Panc1 (cell line): Measurements from ENCODE around the gene MAP6. TPM values are rescaled to one million over a fixed set of nuclear protein-coding genes. Genes with fewer than 3 reads are reported as not detected.

ENCODE experiments used
- ATAC-seq: fragments of 200-7000 bp; cut with Tn5 transposase; 2 replicates; pipeline ENCODE4 v1.9.1; 2020; ENCODE audit warnings: mild to moderate bottlenecking, moderate library complexity
- BruUV-seq: library from RNA; stranded (reverse); fragments of 400-500 nt; replicated peaks from 2 replicates; lab custom pipeline; 2021; lab: Mats Ljungman, UMichigan
- CTCF ChIA-PET: fragments of 300-600 bp; sonication (Branson Sonifier 250); formaldehyde crosslinking; loops from one replicate; lab custom pipeline; 2022; ENCODE audit warnings: antibody characterized with exemption; lab: Charles Lee
- POLR2A ChIA-PET: fragments of 300-600 bp; sonication (Branson Sonifier 250); formaldehyde crosslinking; loops from one replicate; lab custom pipeline; 2022; ENCODE audit warnings: antibody characterized with exemption; lab: Charles Lee
- DNase-seq: peaks from one replicate; pipeline ENCODE4 v3.0.0-alpha.2; 2010; ENCODE audit warnings: low read depth, low spot score
- H3K27ac ChIP-seq: 2 replicates; pipeline ENCODE4 v1.5.1; 2011; ENCODE audit warnings: mild to moderate bottlenecking, low read length, inconsistent platforms
- H3K27me3 ChIP-seq: fragments of 200-500 bp; sonication (Bioruptor generic); 2 replicates; pipeline ENCODE4 v1.6.0; 2014; ENCODE audit warnings: low read length, inconsistent platforms; ENCODE audit not compliant: control insufficient read depth, insufficient read depth
- H3K36me3 ChIP-seq: fragments of 200-500 bp; sonication (Bioruptor generic); 2 replicates; pipeline ENCODE4 v1.5.1; 2014; ENCODE audit warnings: inconsistent platforms, mild to moderate bottlenecking, low read length, moderate library complexity; ENCODE audit not compliant: control insufficient read depth, insufficient read depth
- H3K4me1 ChIP-seq: 2 replicates; pipeline ENCODE4 v1.5.1; 2011; ENCODE audit warnings: inconsistent platforms, mild to moderate bottlenecking, low read length, moderate library complexity; ENCODE audit not compliant: control insufficient read depth, insufficient read depth
- H3K4me3 ChIP-seq, 2 experiments: 2 replicates each; pipeline ENCODE4 v1.5.1; 2011 to 2012; ENCODE audit warnings: low read depth in 2 of 2, low read length in 2 of 2, mild to moderate bottlenecking in 2 of 2, inconsistent platforms in 1 of 2, moderate library complexity in 1 of 2
- H3K9me3 ChIP-seq: fragments of 200-500 bp; sonication (Bioruptor generic); 2 replicates; pipeline ENCODE4 v1.5.1; 2014; ENCODE audit warnings: low read depth, mild to moderate bottlenecking, inconsistent platforms, low read length, moderate library complexity; ENCODE audit not compliant: control insufficient read depth, insufficient read depth
- POLR2AphosphoS5 ChIP-seq: IDR thresholded peaks from 2 replicates; pipeline ENCODE4 v1.6.1; 2012; ENCODE audit warnings: mild to moderate bottlenecking, low read depth, low read length, moderate library complexity
- REST ChIP-seq, 2 experiments: IDR thresholded peaks; 2 replicates each; pipeline ENCODE4 v1.6.1; 2011 to 2012; ENCODE audit warnings: low read depth in 2 of 2, control low read depth in 1 of 2, low read length in 1 of 2, mild to moderate bottlenecking in 1 of 2, moderate library complexity in 1 of 2; ENCODE audit not compliant: insufficient read depth in 1 of 2
- SIN3A ChIP-seq: IDR thresholded peaks from 2 replicates; pipeline ENCODE4 v1.6.1; 2012; ENCODE audit warnings: low read depth, mild to moderate bottlenecking, low read length, moderate library complexity, borderline replicate concordance; ENCODE audit not compliant: insufficient read depth
- TCF7L2 ChIP-seq: IDR thresholded peaks from 2 replicates; pipeline ENCODE4 v1.6.1; 2011; ENCODE audit warnings: mild to moderate bottlenecking, low read depth, low read length, inconsistent platforms
- in situ Hi-C: cut with HindIII; loops from 2 replicates; pipeline ENCODE4 v1.10.0; 2016; ENCODE audit warnings: low sequenced_read_pairs, low pct_unique_long_range_greater_than_20kb
- intact Hi-C: fragments of 100-400 bp; cut with micrococcal nuclease; formaldehyde crosslinking; loops from one replicate; pipeline ENCODE4 v1.10.0; 2022; ENCODE audit not compliant: unreplicated experiment
- total RNA-seq: library from RNA; stranded (reverse); gene quantifications from one replicate; pipeline ENCODE4 v1.2.1, GENCODE V29; 2021; ENCODE audit not compliant: unreplicated experiment
- TF ChIP-seq, protein P1 (sequence below): fragments of 450-650 bp; IDR thresholded peaks from 2 replicates; pipeline ENCODE4 v1.5.1; 2017; ENCODE audit warnings: mild to moderate bottlenecking

The MAP6 gene
- total RNA-seq, 1 experiment from 2014 or later, result 0.21 TPM

DNA sequence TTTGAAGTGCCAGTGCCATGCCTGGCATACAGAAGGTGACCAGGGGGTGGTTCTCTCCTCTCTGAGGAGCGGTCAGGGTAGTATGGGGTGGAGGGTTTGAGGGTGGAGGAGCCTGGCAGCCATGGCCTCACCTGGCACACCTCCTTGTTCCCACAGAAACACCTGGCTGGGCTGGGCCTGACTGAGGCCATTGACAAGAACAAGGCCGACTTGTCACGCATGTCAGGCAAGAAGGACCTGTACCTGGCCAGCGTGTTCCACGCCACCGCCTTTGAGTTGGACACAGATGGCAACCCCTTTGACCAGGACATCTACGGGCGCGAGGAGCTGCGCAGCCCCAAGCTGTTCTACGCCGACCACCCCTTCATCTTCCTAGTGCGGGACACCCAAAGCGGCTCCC is 97.2 kb downstream of the MAP6 start:
- H3K4me3 ChIP-seq, result no peak overlapping the region
- peaks cover 5% of the 10 kb centered on the region; the same call in 1 of the 2 replicates for H3K36me3 ChIP-seq
- no peaks in the 10 kb centered on the region; the same call in 1 of the 2 replicates for H3K4me1 ChIP-seq
- no peak for DNase-seq
- ChIA-PET POLR2A (no interaction called here), CTCF (no interaction called here)
- H3K27me3 ChIP-seq, result no peaks in the 10 kb centered on the region
- TF ChIP-seq TCF7L2 (no peak), SIN3A (no peak), REST (IDR thresholded peaks at IDR 0.05; ENCODE audit: insufficient read depth in 1 of 2, low read depth in 2 of 2, low read length in 1 of 2) (no peak), POLR2AphosphoS5 (no peak)
- TF ChIP-seq, protein P1, sequence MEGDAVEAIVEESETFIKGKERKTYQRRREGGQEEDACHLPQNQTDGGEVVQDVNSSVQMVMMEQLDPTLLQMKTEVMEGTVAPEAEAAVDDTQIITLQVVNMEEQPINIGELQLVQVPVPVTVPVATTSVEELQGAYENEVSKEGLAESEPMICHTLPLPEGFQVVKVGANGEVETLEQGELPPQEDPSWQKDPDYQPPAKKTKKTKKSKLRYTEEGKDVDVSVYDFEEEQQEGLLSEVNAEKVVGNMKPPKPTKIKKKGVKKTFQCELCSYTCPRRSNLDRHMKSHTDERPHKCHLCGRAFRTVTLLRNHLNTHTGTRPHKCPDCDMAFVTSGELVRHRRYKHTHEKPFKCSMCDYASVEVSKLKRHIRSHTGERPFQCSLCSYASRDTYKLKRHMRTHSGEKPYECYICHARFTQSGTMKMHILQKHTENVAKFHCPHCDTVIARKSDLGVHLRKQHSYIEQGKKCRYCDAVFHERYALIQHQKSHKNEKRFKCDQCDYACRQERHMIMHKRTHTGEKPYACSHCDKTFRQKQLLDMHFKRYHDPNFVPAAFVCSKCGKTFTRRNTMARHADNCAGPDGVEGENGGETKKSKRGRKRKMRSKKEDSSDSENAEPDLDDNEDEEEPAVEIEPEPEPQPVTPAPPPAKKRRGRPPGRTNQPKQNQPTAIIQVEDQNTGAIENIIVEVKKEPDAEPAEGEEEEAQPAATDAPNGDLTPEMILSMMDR, result no peak
- in situ Hi-C loops (no loop called here), intact Hi-C loops (no loop called here)
- no peak for ATAC-seq
- BruUV-seq, result no TSS peak
- no peak overlapping the region for H3K27ac ChIP-seq
- H3K9me3 ChIP-seq, result no peaks in the 10 kb centered on the region

- no peak for TF ChIP-seq REST (IDR thresholded peaks at IDR 0.05; ENCODE audit: insufficient read depth in 1 of 2, low read depth in 2 of 2, low read length in 1 of 2)
- ChIA-PET CTCF (interaction anchor here (0.6 kb wide), 1 partner anchor 223 kb away, joined by 3 read pairs; no protein-coding TSS in a partner anchor), POLR2A (no interaction called here)
- intact Hi-C loops (no loop called here), in situ Hi-C loops (no loop called here)
- Histone ChIP-seq H3K4me3 (no peak overlapping the region), H3K4me1 (no peaks in the 10 kb centered on the region), H3K36me3 (peaks cover 5% of the 10 kb centered on the region; the same call in 1 of the 2 replicates), H3K27me3 (no peaks in the 10 kb centered on the region), H3K27ac (no peak overlapping the region), H3K9me3 (no peaks in the 10 kb centered on the region)
- ATAC-seq (no peak), DNase-seq (no peak)
- no TSS peak for BruUV-seq
These were observed 98.2 kb downstream of the MAP6 start for GRCh38 chr11:75570559-75571139.
